Measurements from ENCODE around the gene PGAM5.
"Not testable (repeated sequence)": the region's sequence is repeated elsewhere in the genome, so short reads cannot be mapped to it uniquely, and the experiment has no call there.

The PGAM5 gene

DNA sequence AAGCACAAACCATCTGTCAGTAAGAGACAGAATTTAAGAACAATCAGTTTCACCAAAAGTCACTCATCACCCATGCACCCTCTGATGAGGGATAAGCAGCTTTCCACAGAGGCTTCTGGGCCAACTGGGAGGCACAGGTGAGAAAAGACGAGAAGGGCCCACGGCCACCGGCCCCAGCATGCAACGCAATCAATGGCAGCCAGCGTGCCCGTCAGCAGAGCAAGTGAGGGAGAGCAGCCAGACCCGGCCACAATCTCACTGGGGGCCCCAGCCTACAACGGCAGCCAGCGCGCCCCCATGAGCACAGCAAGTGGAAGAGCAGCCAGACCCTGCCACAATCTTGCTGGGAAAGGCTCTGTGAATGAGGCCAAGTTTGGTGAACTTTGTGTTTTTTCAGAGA is 37.7 kb downstream of the PGAM5 start:
- DNase-seq (ENCODE audit: low read depth in 2 of 2), result no peak

DNA sequence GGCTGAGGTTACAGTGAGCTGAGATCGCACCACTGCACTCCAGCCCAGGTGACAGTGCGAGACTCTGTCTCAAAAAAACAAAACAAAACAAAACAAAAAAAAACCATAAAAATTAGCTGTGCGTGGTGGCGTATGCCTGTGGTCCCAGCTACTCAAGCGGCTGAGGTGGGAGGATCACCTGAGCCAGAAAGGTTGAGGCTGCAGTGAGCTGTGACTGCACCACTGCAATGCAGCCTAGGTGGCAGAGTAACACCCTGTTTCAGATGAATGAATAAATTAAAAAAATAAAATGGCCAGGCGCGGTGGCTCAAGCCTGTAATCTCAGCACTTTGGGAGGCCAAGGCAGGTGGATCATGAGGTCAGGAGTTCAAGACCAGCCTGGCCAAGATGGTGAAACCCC is 43.0 kb downstream of the PGAM5 start:
- DNase-seq (ENCODE audit: low read depth in 2 of 2), result not testable (repeated sequence)

DNA sequence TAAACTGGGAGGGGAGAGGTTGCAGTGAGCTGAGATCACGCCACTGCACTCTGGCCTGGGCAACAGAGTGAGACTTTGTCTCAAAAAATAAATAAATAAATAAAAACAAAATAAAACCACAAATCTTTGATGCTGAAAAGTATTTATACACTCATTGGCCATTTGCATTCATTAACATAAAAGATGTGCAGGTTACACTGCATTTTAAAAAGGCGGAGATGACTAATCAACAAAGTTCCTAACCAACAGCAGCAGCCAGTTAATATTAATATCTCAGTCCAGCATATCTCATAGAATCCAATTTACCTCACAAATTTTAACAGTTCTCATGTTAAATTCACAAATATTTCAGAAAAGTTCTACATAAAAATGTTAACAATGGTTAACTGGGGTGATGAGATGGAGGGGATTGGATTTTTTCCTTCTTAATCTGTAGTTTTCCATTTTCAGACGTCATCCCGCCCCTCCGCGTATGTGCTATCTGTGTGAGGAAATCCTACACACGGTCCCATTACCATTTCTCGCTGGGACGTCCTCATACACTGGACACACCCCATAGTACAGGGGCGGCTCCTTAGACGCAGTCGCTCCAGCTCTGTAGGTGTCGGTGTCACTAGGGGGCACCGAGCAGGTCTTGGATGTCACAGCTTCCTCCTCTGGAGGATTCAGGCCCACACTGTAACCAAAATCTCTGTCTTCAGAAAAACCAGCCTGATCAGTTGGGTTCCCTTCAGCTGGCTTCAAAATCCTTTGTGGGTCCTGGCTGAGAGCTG is 43.7 kb downstream of the PGAM5 start:
- no peak for DNase-seq (ENCODE audit: low read depth in 2 of 2)

DNA sequence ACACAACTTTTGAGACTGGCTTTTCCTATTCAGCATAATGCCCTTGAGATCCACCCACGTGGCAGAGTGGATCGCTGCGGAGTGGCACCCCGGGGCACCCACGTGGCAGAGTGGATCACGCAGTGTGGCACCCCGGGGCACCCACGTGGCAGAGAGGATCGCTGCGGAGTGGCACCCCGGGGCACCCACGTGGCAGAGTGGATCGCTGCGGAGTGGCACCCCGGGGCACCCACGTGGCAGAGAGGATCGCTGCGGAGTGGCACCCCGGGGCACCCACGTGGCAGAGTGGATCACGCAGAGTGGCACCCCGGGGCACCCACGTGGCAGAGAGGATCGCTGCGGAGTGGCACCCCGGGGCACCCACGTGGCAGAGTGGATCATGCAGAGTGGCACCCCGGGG is 48.2 kb downstream of the PGAM5 start:
- DNase-seq (ENCODE audit: low read depth in 2 of 2), result not testable (repeated sequence)

DNA sequence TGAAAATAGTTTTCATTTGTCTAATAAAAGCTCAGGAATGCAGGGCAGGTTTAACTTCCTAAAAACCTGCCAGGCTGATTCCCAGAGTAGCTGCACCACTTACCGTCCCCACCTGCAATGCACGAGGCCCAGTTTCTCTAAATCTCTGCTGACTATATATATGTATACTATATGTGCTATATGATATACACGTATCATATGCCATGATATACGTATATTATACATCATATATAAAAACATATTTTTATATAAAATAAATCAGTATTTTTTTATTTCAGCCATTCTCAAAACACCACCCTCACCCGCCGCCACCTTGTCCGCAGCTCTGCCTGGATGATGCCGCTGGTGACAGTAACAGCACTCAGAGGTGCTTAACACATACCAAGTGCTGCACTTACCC is 48.7 kb downstream of the PGAM5 start:
- DNase-seq (ENCODE audit: low read depth in 2 of 2), result no peak

DNA sequence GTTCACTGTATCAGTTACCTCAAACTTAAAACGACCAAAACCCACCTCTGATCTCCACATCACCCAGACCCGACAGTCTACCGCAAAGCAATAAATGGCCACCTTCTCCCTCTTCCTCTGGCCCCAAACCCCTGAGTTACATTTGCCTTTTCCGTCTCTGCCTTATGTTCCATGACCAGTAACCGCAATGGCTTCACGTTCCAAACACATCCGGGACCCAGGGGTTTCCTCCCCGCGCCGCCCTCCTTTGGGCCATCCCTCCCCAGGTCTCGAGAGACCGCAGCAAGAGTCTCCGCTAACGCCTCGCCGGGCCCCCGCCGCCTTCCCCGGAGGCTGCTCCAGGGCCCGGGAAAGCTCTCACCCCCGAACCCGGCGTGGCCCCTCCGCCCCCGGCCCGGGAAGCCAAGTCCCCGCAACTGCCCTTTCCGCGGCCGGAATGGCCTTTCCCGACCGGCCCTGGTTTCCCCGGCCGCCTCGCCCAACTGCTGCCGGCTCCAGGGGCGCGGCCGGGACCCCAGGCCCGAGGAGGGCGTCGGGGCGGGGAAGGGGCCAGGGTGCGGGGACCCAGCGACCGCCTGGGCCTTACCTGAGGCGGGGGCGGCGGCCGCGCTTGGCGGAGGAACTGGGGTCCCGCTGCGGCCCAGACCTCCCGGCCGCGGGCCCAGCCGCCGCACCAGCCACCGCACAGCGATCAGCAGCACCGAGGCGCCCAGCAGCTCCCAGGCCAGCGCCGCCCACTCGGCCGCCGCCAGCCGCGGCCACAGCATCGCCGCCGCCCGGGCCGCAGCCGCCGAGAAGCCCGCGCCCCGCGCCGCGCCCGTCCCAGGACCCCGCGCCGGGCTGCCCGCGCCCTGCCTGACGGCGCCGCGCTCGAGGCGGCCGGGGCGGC is 50.6 kb downstream of the PGAM5 start, which contains the start of gene ANKLE2:
Gene ANKLE2 (minus strand): TSS at position 801 of the 889 bp plus-strand sequence. CDS start 34 bp downstream, at position 767.
- DNase-seq (ENCODE audit: low read depth in 2 of 2), result peak; percentile 42 to 54

DNA sequence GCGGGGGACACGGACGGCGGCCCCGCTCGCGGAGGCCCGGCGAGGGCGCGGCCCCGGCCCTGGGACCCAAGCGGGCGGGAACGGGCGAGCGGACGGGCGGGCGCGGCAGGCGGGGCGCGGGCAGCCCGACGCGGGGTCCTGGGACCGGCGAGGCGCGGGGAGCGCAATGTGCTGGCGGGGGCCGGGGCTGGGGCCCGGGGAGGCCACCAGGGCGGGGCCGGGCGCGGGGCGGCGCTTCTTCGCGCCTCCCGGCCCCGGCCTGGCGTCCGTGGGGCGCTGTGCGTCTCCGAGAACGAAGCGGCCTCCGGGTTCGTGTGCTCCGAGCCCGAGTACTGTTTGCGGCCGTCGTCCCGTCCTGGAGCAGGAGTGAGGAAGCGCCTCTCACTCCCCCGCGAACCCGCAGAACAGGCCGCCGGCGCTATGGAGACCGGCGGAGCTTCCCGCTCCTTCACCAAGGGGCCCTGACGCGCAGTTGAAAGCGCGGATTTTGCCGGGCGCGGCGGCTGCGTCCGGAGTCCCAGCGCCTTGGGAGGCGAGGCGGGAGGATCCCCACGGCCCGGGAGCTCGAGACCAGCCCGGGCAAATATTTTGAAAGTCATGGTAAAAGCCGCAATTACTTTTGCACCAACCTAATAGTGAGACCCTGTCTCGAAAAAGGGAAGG is 51.4 kb downstream of the PGAM5 start:
- DNase-seq (ENCODE audit: low read depth in 2 of 2), result peak; percentile 74 to 77

DNA sequence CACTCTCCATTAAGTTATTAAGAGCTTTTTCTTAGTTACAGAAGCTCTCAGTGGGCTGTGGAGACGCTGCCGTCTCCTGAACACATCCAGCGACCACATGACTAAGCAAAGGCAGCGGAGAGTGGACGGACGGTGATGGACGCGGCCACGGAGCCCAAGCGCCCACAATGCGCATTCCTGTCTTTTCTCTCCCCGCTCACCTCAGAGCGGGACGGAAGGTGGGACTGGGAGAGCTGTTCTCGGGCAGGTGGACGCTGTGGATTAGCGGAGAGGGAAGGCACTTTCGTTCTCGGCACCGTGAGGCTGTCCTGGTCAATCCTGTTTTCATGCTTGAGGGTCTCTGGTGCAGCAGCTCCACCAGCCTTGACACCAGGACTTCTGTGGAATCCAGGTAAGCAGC is 53.6 kb downstream of the PGAM5 start:
- DNase-seq (ENCODE audit: low read depth in 2 of 2), result no peak

DNA sequence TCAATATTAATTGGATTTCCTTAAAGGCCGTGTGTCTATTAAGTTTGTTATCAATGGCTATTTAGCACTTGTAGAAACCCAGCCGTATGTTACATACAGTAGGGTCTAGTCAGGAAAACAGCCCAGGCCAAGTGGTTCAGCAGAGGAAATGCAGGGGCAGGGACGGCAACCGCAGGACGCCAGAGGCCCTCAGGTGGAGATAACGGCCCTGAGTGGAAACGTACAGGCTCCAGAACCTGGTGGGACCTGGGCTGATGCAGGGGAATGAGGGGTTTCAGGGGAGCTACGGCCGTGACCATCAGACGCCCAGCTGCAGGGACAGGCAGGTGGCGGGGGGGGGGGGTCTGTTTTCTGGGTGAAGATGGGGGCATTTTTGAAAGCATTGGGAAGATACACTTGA is 54.7 kb downstream of the PGAM5 start:
- no peak for DNase-seq (ENCODE audit: low read depth in 2 of 2)

DNA sequence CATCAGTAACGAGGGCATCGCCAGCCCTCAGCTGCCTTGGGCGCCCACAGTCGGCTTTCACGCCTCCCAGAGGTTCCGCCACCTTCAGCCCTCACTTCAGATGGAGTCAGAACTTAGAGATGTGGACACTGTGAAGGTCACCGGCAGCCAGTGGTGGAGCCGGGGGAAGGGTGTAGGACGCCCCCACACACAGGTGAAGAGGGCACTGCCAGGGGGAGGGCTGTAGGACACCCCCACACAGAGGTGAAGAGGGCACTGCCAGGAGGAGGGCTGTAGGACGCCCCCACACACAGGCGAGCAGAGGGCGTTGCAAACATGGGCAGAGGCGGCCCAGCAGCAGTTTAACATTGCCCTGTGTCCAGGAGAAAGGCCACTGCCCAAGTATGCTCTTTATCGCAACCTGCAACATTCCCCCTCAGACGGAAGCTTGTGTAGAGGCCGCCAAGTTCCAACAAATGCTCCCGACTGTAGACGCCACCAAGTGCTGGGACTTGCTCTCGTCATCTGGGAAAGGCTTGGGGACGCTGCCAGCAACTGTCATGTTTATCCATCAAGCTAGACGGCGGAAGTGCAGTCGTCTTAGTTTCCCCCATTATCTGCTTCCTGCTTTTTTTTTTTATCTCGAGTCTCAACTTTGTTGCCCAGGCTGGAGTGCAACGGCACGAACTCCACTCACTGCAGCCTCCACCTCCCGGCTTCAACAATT is 55.9 kb downstream of the PGAM5 start:
- no peak for DNase-seq (ENCODE audit: low read depth in 2 of 2)

DNA sequence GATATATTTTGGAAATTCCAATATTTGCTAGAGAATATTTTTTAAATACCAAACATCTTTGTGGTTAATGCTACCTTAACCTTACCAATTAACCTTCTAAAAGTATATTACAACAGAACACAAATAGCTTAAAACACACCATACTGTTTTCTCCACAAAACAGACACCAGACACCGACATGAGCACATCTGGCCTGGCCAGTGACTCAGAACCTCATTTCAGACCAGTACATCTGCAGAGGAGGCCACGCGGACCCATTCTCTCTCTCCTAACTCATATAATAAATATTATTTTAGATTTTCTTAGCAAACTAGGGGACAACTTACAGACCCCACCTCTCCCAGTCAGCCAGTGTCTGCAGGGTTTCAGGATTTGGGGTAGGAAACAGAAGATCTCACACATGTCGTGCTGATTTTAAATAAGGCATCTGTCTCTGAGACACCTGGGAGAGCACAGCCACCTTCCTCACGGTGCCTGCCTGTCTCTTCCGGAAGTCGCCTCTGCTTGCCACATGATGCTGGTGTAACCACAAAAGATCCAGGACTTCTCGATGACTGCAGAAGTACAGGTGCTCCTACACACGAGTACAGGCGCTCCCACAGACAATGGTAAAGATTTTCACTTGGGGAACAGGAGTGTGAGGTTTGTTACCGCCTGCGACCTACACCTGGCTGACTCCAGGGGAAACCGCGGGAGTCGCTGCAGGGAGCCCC is 60.6 kb downstream of the PGAM5 start:
- no peak for DNase-seq (ENCODE audit: low read depth in 2 of 2)
